ENCODE data around the gene CHCHD4.

DNA sequence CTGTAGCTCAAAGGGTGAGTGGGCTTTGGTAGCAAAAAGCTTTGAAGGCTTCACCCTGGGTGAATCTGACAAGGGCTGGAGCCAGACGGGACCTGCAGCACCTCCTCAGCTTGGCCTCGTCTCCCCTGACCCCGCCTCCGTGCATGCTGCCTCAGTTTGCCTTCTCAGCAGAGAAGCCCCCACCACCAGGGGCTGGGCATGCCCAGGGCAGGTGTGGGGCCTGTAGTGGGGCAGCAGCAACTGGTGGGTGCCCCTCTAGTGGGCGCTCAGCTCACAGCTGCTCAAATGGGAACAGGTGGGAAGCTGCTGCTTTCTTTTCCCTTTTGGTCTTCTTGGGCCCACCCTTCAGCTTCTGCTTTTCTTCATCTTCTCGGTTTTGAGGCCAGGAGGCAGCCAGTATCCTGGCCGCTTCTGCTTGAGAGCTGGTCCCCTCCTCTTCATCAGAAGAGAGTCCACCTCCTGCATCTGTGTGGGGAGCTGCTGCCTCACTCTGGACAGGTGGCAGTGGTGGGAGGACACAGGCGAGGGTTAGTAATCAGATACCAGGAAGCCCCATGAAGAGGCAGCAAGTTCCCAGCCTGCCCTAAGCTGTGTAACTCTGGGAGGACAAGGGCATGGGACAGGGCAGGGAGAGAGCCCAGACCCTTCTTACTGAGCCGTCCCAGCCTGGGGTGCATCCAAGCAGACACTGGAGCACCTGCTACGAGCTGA is 21.2 kb upstream of the CHCHD4 start:
- no peak for TF ChIP-seq ZBTB20 (tag by site-specific recombination; IDR thresholded peaks at IDR 0.05)
- TF ChIP-seq, protein P1, sequence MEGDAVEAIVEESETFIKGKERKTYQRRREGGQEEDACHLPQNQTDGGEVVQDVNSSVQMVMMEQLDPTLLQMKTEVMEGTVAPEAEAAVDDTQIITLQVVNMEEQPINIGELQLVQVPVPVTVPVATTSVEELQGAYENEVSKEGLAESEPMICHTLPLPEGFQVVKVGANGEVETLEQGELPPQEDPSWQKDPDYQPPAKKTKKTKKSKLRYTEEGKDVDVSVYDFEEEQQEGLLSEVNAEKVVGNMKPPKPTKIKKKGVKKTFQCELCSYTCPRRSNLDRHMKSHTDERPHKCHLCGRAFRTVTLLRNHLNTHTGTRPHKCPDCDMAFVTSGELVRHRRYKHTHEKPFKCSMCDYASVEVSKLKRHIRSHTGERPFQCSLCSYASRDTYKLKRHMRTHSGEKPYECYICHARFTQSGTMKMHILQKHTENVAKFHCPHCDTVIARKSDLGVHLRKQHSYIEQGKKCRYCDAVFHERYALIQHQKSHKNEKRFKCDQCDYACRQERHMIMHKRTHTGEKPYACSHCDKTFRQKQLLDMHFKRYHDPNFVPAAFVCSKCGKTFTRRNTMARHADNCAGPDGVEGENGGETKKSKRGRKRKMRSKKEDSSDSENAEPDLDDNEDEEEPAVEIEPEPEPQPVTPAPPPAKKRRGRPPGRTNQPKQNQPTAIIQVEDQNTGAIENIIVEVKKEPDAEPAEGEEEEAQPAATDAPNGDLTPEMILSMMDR (tag by site-specific recombination; IDR thresholded peaks at IDR 0.05): no peak
- no peak for TF ChIP-seq ZNF664 (tag by site-specific recombination; IDR thresholded peaks at IDR 0.05)
- TF ChIP-seq SETDB1 (IDR thresholded peaks at IDR 0.05; ENCODE audit: insufficient read length, low read length): no peak
- no peak for TF ChIP-seq ZFP37 (tag by site-specific recombination; IDR thresholded peaks at IDR 0.05)
- no peak for TF ChIP-seq ZNF785 (tag by site-specific recombination; IDR thresholded peaks at IDR 0.05)

Measured in HEK293 (cell line).